Measurements from ENCODE around the gene SLC6A6.
A peak's percentile ranks its signal among the peaks of the same experiment; 100 is the strongest.

SLC6A6 gene

DNA sequence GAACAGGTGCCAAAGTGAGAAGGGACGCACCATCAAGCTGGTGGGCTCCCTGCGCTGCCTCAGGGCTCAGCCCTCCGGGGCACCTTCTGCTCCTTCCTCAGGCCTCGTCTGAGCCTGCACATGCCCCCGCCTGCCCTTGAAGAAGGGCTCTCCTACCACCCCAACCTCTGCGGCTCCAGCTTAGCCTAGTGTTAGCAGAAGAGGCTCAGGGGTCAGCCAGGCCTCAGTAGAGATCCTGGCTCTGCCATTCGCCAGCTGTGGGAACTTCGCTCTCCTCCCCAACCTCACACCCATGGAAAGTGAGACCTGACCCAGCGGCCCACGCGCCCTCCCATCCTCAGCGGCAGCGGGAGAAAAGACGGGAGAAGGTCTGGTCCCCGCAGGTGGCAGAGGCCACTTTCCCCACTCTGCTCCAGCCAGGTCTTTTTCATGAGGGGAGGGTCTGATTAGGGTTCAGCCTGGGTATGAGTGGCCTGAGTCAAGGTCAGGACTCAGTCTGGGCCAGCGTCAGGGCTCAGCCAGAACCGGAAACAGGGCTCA lies 129.5 kb downstream of the SLC6A6 start:
- DNase-seq = no peak

DNA sequence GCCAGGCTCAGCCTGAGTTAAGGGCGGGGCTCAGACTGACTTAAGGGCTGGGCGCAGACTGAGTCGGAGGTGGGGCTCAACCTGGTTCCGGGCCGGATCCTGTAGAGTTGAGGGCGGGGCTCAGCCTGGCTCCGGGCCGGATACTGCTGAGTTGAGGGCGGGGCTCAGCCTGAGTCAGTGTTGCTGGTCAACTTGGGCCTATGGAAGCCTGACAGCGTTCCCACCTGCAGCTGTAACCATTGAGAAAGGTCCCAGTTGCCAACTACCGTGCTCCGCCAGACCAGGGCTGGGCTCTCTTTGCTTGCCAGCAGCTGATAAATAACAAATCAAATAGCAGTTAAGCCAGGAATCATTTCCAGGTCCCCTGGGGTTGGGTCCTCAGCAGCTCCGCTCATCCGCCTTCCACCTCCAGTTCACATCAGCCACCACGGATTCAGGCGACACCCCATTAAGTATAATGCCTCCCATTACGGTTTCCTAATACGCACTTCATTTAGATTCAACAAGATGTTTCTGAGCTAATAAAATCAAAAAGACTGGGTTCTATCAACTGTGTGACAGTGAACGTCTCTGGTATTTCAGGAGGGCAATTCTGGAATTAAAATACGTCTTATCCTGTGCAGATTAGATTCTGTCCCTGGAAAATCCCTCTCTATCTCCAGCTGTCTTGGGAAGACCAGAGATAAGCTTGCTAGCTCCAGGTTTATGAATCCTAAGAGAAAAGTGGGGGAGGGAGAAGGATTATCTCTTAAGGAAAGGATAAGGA lies 130.5 kb downstream of the SLC6A6 start:
- DNase-seq = no peak

DNA sequence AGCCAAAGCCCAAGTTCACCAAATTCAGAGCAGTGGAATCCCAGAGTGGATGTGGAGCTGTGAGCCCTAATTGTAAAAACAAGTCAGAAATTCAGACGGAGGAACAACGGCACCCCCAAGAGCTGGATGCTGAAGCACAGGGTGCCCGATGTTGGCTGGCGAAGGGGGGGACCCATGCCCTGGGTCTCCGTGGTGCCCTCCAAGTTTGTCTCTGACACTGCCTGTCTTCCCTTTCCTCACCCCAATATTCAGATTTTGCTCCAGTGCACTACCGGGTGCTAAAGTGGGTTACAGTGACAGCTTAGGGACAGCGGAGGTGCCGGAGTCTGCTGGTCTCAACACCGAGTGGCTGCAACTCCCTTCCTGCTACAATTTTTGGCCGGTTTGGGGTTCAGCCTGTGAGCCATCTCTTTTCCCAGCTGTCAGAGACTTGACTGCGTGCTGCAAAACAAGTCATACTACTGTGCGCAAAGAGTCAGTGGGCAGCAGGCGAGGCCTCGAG lies 131.1 kb downstream of the SLC6A6 start:
- DNase-seq = no peak

DNA sequence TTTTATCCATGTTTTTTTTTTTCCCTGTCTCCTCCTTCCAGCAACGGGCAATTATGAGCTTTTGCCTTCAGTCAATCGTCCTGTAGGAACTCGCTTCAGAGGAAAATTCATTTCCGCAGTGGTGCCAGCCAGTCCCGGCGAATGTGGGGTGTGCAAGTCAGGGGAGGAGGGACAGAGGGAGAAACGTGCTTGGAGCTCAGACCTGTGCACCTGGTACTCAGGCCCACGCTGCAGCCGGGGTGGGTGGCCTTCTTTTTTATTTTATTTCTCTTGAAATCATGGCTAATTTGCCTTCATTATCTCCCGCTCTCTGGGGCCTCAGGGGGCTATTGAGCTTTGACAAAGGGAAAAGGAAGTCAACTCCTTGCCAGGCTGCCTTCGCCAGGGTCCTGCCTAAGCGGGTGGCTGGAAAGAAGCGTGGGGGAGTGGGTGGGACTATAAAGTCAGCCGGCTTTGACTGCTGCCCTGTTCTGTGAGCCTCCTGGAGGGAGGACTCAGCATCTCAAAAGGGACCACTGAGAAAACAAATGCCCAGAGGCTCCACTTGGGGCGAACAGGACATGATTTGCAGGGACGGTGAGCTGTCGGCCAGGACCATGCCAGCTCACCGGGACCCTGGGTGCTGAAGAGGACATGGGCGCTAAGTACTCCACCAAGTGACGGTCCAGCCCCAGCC lies 132.2 kb downstream of the SLC6A6 start:
- no peak for DNase-seq

DNA sequence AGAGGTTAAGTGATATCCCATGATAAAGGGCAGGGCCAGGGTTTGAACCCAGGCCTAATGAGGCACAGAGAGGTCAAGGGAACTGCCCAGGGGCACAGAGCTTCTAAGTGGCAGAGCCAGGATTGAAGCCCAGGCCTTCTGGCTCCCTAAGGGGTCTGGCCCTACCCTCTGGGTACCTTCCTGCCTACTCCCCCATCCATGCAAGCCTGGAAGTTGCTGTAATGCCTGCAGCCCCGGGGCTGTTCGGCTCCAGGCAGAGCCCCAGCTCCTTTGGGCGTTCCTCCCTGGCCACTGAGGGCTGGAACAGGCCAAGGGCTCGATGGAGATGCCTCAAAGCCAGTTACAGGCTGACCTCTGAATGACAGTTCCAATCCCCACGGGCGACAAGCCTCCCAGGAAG lies 133.2 kb downstream of the SLC6A6 start:
- no peak for DNase-seq

DNA sequence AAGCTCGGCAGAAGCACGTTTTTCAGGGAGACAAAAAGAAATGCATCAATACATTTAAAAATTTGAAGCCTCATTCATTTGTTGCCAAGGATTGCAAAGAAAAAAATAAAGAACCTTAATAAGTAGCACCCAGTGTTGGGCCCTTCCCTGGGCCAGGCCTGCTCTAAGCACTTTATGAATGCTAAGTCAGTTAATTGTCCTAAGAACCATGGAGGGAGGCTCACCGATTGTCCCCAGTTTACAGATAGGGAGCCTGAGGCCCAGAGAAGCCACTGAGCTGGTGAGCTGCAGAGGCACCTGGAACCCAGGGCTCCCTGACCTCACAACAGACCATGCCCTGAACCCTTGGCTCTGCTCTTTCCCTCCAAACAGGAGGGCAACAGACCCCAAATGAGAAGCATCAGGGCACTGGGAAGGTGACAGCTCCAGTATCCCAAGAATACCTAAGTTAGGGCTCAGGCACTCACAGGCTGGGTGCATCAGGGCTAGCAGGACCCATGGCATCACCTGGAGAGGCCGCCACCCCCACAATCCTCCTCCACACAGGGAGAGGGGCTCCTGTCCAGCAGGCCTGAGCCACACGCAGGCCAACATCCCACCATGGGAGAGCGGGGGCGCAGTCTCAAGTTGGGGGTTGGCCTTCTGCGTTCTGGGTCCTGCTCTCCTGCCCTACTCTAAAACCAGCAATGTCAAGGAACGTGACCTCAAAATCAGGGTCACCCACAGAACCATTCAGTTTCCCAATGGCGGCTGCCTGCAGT lies 133.8 kb downstream of the SLC6A6 start:
- DNase-seq = no peak

DNA sequence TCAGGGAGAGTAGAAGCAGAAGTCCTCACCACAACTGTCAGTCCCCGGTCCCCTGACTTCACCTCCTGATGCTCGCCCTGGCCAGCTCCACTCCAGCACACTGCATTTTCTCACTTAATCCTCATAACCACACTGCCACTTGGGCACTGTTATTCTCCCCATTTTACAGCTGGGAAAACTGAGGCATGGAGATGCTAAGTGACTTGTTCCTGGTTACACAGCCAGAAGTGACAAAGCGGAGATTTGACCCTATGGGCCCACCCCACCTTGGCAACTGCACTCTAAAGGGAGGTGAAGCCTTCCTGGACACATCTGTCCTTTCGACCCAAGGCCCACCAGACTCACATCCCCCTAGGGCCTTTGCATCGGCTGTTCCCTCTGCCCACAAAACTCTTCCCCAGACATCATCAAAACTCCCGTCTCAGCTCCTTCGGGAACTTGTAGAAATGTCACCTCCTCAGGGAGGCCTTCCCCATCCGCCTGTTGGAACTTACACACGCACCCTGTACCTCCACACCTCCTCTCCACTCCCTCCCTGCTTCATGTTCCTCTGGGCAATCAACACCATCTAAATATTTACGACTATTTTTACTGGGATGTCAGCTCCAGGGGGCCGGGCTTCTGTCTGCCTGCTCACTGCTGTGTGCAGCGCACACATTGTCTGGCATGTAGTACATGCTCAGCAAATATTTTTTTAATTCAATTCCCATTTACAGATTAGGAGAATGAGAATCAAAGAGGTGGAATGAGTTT lies 134.6 kb downstream of the SLC6A6 start:
- no peak for DNase-seq

DNA sequence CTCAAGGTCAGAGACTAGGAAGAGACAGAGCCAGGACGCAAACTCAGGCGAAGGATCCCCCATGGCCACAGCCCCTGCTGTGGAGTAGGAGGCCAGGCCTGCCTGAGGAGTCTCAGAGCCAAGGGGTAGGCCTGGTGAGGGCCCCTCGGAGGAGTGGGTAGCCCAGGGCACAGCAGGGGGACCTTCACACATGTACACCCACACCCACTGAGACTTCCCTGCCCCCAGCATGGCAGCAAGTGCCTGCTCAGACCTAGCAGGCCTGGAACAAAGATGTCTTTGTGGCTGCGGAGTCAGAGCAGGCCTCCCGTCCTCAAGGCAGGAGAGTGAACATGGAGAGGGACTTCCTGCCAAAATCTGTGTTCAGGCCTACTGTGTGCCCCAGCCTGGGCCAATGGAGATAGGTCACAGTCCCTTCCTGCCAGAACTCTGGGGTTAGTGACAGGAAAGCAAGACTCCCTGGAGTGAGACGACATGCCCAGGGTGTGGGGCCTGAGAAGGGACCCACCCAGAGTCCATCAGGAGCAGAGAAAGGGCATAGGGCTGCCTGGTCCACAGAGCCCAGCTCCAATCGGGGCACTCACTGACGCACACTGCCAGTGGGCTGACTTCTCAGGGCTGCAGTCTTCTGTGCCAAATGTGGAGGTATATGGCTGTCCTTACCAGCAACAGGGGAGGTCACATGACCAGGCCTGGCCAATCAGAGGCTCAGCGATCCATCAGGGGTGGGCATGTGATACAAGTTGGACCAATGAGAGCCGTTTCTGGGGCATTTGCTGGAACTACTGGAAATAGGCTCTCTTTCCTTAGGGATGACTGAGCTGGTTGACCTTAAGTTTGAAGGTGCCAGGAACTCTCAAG lies 135.4 kb downstream of the SLC6A6 start:
- peak; percentile 18 for DNase-seq

DNA sequence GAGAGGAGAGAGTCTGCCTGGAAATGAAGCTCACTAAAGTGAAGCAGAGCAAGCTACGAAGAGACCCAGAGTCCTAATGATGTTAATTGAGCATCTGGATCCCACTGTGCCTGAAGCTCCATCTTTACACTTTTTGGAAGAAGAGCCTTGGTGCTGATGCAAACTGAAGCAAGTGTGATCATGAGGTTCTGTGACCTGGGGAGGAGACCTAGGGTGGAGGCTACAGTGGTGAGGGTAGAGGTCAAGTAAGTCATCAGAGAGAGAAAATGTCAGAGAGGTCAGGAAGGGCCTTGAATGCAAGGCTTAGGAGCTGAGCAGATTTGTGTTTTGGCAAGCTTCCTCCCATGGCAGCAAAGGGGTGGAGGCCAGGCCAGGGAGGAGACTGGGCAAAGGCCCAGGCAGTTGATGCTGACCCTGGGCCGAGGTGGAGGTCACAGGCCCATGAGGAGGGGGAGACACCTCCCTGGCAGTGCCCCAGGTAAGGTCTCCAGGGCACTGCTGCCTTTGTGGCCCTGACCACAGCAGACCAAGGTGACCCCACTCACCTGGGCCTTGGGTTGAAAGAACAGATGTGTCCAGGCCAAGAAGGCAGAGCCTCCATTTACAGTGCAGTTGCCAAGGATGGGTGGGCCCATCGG lies 136.2 kb downstream of the SLC6A6 start:
- DNase-seq = no peak

Measured in EL (cell line).